Measurements from ENCODE around the gene SLC29A4. TPM values are rescaled to one million over a fixed set of nuclear protein-coding genes. Genes with fewer than 3 reads are reported as not detected.
A peak's percentile ranks its signal among the peaks of the same experiment; 100 is the strongest.

The SLC29A4 gene
- total RNA-seq, 6 donors from 2014 or later: 0.39 to 10.5 (median 1.4) TPM

DNA sequence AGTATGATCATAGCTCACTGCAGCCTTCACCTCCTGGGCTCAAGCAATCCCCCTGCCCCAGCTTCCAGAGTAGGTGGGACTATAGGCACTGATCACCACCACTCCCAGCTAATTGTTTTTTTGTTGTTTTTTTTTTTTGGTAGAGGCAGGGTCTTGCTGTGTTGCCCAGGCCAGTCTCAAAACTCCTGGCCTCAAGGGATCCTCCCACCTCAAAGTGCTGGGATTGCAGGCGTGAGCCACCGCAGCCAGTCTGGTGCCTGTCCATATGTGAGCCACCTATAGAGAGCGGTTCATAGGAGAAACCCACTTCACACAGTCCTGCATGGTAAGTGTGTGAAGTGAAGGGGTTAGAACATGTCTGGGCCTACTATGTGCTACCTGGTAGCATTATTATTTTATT is 47.5 kb downstream of the SLC29A4 start:
- Histone ChIP-seq H3K27me3 (no peaks in the 10 kb centered on the region), H3K9me3 (no peaks in the 10 kb centered on the region), H3K36me3 (peaks cover 22 to 92% (median 59%) of the 10 kb centered on the region in 4 donors), H3K27ac (no peak overlapping the region), H3K4me1 (peaks cover 0 to 2% (median 0%) of the 10 kb centered on the region in 4 donors), H3K4me3 (no peak overlapping the region)
- no peak for DNase-seq
- ATAC-seq (ENCODE audit: low FRiP score in 2 of 2): no peak
- WGBS, 2 donors: 95% methylated on average over 3 of the region's 3 CpGs; no CpG with 5 or more reads in 1 of the 2 donors
- TF ChIP-seq POLR2A (IDR thresholded peaks at IDR 0.05) (no peak), EP300 (IDR thresholded peaks at IDR 0.05) (no peak), POLR2AphosphoS5 (IDR thresholded peaks at IDR 0.05) (no peak)

GRCh38 chr7:5332579-5332978 is 49.8 kb downstream of the SLC29A4 start:
- TF ChIP-seq POLR2AphosphoS5 (IDR thresholded peaks at IDR 0.05) (no peak), CTCF (IDR thresholded peaks at IDR 0.05) (no peak), POLR2A (IDR thresholded peaks at IDR 0.05) (no peak), EP300 (IDR thresholded peaks at IDR 0.05) (no peak)
- 88 to 95% methylated on average over 32 to 43 of the region's 43 CpGs for WGBS, 2 donors

GRCh38 chr7:5333121-5334045 is 50.6 kb downstream of the SLC29A4 start:
- TF ChIP-seq CTCF (IDR thresholded peaks at IDR 0.05) (no peak), POLR2A (IDR thresholded peaks at IDR 0.05) (no peak), EP300 (IDR thresholded peaks at IDR 0.05) (no peak)
- Histone ChIP-seq H3K27ac (no peak overlapping the region), H3K27me3 (no peaks in the 10 kb centered on the region), H3K36me3 (peaks cover 22 to 96% (median 60%) of the 10 kb centered on the region in 4 donors), H3K4me1 (no peaks in the 10 kb centered on the region), H3K9me3 (peaks cover 0 to 4% (median 0%) of the 10 kb centered on the region in 4 donors), H3K4me3 (no peak overlapping the region)
- ATAC-seq (ENCODE audit: low FRiP score in 2 of 2) (peak; percentile 12 to 42), DNase-seq (peak in 1 of 2 donors; percentile 70)
- 88 to 90% methylated on average over 31 to 32 of the region's 32 CpGs for WGBS, 2 donors

More at GRCh38 chr7:5332579-5332978, 49.8 kb downstream of the SLC29A4 start:
- no peaks in the 10 kb centered on the region for H3K27me3 ChIP-seq
- ATAC-seq (ENCODE audit: low FRiP score in 2 of 2) (no peak), DNase-seq (peak in 1 of 2 donors; percentile 76)
- no peak overlapping the region for H3K4me3 ChIP-seq
- peaks cover 0 to under 1% (median 0%) of the 10 kb centered on the region in 4 donors for H3K4me1 ChIP-seq
- H3K9me3 ChIP-seq: peaks cover 0 to 4% (median 0%) of the 10 kb centered on the region in 4 donors
- peaks cover 16 to 94% (median 62%) of the 10 kb centered on the region in 4 donors for H3K36me3 ChIP-seq
- H3K27ac ChIP-seq: no peak overlapping the region

DNA sequence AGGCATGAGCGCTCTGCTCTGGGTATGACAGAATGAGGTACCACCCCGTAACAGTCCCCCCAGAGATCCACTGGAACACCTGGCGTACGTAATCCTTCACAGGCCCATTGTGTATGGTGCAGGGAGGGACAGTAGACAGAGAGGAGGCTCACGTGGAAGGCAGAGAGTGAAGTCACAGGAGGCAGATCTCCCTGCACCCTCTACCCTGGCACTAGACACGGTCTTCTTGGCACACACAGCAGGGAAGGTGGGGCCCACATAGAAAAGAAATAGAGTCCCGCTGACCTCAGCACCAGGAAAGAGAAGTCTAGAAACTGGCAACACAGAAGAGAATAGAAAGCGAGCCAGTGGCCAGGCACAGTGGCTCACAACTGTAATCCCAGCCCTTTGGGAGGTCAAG is 51.9 kb downstream of the SLC29A4 start:
- no peaks in the 10 kb centered on the region for H3K27me3 ChIP-seq
- ATAC-seq (ENCODE audit: low FRiP score in 2 of 2) (no peak), DNase-seq (no peak)
- TF ChIP-seq CTCF (IDR thresholded peaks at IDR 0.05) (no peak), POLR2A (IDR thresholded peaks at IDR 0.05) (no peak), EP300 (IDR thresholded peaks at IDR 0.05) (no peak), POLR2AphosphoS5 (IDR thresholded peaks at IDR 0.05) (no peak)
- 75 to 93% methylated on average over 4 to 8 of the region's 8 CpGs for WGBS, 2 donors
- peaks cover 0 to 4% (median 0%) of the 10 kb centered on the region in 4 donors for H3K9me3 ChIP-seq
- H3K27ac ChIP-seq: no peak overlapping the region
- H3K4me1 ChIP-seq: no peaks in the 10 kb centered on the region
- H3K4me3 ChIP-seq: no peak overlapping the region
- H3K36me3 ChIP-seq: peaks cover 22 to 98% (median 62%) of the 10 kb centered on the region in 4 donors

- H3K36me3 ChIP-seq: peaks cover 20 to 98% (median 57%) of the 10 kb centered on the region in 4 donors
- TF ChIP-seq POLR2AphosphoS5 (IDR thresholded peaks at IDR 0.05): no peak
- TF ChIP-seq CTCF (IDR thresholded peaks at IDR 0.05): no peak
- TF ChIP-seq EP300 (IDR thresholded peaks at IDR 0.05): no peak
- no peak for TF ChIP-seq POLR2A (IDR thresholded peaks at IDR 0.05)
- H3K4me3 ChIP-seq: no peak overlapping the region
- ATAC-seq (ENCODE audit: low FRiP score in 2 of 2) (no peak), DNase-seq (no peak)
- no peaks in the 10 kb centered on the region for H3K4me1 ChIP-seq
- no peaks in the 10 kb centered on the region for H3K27me3 ChIP-seq
- H3K27ac ChIP-seq: no peak overlapping the region
- WGBS, 2 donors: 87 to 88% methylated on average over 11 of the region's 11 CpGs
- H3K9me3 ChIP-seq: peaks cover 0 to 4% (median 0%) of the 10 kb centered on the region in 4 donors
These were observed 54.3 kb downstream of the SLC29A4 start for GRCh38 chr7:5337047-5337446.
